Stimulated activated CD4-positive, alpha-beta T cell treated with anti-CD3 and anti-CD28 coated beads, Interleukin-1b, Interleukin-23, amount 100 ng/mL, for 24 hours (primary cell): ENCODE data around the gene TGM2.

ENCODE experiments used
- DNase-seq, 4 experiments: peaks; one replicate each; pipeline ENCODE4 v3.0.0-alpha.2; 2020; ENCODE audit warnings: low read depth in 4 of 4, low spot score in 1 of 4

The TGM2 gene

DNA sequence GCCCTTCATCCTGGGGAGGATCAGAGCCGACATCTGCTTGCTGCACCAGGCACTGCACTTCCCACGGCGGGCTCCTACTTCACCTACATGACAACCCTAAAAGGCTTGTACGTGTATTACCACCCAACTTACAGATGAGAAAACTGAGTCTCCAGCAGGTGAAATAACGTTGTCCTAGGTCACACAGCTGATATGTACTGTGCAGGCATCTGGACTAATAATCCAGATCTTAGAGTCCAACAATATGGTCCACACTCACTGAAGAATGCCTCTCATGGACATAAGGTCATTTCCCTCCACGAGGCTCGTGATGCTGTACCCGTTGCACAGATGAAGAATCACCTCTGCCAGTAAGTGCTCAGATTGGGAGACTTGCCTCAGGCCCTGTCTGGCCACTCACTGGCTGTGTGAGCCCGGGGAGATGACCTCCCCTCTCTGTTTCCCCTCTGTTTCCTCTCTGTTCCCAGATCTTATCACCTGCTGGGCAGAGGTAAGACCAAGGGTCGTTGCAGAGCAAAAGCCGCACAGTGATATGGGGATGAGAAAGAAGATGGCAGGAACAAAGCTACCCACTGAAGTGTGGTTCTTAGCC, 32.1 kb downstream of the TGM2 start:
- DNase-seq = no peak

DNA sequence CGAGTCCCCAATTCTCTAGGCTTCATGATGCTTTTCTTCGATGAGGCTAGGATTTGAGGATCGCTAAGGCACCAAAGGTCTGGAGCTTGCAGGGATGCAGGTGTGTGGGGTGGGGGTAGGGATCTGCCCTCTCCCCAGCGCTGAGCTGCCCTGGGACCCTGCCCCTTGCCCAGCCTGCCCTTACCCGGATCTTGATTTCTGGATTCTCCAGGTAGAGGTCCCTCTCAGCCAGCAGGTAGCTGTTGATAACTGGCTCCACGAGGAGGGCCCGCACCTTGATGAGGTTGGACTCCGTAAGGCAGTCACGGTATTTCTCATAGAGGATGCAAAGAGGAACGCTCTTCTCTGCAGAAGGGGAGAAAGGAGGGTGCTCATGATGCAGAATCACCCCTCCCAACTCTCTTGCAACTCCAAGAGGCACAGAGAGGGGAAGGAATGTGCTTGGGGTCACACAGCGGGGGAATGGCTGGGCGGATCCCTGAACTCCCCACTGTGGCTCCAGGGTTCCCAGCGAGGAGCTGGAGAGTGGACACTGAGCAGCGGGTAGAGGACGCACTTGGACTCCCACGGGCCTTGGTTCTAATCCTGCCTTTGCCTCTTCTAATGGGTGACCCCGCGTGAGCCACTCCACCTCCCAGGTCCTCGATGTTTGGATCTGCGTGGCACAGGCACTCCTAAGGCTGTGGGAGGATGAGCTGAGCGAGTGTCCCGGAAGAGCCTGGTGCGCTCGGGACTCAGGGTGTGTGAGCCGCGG, 32.7 kb downstream of the TGM2 start:
- no peak for DNase-seq

GRCh38 chr20:38131588-38132121, 33.4 kb downstream of the TGM2 start:
- DNase-seq = no peak

DNA sequence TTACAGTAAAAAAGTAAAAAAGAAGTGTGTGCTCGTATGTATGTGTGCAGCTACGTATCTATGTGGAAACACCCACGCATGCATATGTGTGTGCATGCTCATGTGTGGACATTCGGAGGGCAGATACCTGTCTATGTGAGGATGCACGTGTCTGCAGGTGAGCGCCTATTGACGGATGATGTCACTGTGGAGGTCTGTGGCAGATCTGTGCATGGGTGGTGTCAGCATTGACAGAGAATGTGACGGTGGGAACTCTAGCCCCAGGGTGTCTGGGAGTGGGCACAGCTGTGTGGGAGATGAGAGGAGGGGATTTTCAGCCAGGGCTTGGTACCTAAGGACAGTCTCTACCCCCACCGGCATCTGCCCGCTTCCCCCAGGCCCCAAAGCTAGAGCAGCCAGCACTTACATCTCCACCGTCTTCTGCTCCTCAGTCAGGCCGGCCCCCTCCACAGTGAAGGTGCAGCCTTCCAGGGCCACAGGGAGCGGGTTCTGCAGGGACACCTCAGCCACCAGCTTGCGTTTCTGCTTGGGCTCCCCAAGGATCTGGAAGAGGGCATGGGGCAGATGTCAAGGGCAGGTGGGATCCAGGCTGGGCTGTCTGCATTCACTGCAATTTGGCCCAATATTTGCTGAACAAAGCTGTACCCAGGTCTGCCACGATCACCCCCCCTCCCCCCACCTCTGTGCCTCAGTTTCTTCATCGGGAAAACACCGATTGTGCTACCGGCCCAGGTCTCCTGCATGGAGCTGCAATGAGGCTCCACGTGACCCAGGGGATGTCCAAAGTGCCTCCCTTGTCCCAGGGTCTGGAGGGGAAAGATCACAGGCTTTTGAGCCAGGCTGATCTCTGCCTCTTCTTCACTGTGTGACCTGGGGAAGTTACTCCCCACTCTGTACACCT, 34.1 kb downstream of the TGM2 start:
- no peak for DNase-seq

DNA sequence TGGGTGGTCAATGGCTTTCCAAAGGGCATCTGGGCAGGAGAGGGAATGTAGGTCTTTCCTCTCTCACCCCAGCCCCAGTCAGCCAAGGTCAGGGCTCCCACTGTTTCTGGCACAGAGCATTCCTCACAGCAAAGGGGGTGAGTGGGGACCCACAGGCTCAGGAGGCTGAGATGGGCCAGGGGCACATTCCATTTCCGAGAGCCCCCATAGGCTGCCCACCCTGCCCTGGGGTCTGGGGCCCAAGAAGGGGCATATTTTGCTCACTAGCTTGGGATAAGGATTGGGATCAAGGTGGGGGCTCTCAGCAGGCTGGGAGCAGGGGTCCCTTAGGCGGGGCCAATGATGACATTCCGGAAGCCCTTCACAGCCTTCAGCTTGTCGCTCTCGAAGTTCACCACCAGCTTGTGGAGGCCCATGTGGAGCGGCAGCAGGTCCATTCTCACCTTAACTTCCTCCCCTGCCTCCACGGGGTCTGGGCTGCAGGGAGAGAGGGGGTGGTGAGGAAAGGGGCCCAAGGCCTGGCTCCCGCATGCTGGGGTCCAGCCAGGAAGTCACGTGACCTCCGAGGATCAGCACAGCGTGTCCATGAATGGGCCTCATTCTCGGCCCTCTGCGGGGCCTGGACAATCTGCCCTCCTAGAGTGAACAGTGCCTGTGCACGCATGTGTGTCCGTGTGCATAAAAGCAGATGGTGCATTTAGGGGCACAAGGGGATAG, 35.0 kb downstream of the TGM2 start:
- DNase-seq = no peak

- no peak for DNase-seq
These were observed 35.7 kb downstream of the TGM2 start for GRCh38 chr20:38129248-38129865.

- no peak for DNase-seq
These were observed 36.4 kb downstream of the TGM2 start for GRCh38 chr20:38128691-38129090.

DNA sequence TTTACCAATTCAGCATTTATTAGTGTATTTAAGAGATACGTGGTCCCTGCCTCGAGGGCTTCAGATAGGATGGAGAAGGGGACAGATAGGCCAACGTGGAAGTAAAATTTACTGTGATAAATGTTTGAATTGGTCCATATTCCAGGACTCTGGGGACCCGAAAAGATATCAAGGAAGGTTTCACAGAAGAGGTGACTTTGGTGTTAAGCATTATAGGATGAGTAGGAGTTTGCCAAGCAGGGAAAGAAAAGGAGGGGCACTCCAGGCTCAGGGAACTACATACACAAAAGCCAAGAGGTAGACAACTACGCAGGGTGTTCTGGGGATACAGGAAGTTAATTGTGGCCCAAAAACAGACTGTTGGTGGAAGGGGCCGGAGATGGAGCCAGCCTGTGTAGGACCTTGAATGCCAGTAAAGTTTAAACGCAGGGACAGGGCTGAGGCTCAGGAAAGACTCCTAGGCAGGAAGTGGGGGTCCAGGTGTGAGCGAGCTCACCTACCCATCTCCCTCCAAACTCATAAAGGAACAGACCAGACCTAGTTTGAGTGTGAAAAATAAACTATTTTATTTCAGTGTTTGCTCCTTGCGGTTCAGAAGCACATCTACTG, 37.0 kb downstream of the TGM2 start:
- no peak for DNase-seq

DNA sequence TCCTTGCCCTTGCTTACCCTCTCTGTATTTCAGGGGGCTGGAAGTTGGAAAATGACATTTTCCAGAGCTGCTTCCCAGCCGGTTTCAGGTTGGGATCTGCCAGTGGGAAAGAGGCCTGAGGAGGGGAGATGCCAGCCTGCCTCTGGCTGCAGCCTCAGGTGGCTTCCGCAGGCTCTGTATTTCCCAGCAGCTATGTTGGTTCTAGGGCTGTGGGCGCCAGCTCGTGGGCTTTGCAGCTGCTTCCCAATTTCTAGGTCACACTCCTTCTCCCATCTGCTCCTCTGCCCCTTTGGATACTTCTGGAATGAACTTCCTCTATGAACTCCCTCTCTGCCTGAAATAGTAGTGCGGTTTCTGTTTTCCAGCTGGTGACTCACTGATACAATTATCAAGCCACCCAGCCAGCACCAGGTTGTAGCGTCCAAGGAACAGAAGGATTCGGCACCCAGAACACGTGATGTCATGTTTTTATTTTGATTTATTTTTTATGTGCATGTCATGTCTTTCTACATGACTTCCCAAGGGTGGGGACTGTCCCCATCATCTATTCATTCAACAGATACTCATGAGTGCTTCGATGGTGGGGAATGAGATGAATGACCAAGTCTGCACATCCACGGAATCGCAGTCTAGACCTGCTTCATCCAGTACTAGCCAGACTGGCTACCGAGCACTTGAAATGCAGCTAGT, 38.0 kb downstream of the TGM2 start:
- no peak for DNase-seq

- DNase-seq = no peak
These were observed 38.7 kb downstream of the TGM2 start for GRCh38 chr20:38126146-38126921.

- no peak for DNase-seq
These were observed 39.7 kb downstream of the TGM2 start for GRCh38 chr20:38125157-38126056.

- no peak for DNase-seq
These were observed 42.0 kb downstream of the TGM2 start for GRCh38 chr20:38123021-38123587.

GRCh38 chr20:38121741-38122140, 43.3 kb downstream of the TGM2 start:
- DNase-seq = no peak

DNA sequence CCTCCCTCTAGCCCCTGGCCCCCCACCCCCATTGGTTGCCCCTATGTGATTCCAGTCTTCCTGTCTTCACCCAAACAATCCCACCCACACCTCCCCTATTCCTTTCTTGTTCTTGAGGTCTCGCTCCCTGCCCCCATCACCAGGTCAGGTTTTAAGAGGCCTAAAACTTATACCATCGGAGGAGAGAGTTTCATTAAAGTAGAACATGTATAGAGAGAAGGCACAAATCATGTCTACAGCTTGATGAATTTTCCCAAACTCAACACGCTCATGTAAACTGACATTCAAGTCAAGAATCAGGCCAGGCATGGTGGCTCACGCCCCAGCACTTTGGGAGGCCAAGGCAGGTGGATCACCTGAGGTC, 44.5 kb downstream of the TGM2 start:
- DNase-seq = no peak

- DNase-seq = no peak
These were observed 45.6 kb downstream of the TGM2 start for GRCh38 chr20:38119446-38119845.

DNA sequence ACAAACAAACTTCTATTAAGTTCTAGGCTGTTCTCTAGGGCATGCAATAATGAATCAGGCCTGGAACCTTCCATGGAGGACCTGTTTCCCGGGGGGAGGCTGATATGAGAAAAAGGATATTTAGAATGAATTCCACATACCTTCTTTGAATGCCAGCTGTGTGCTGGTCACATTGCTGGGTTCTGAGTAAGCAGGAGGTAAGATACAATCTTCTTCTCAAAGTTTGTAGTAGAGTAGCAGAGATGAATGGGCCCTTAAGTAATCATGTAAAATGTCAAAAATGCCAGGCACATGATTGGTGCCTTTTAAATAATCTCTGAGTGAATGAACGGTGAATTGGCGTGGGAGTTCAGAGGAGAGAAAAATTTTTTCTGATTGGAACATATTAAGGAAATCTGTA, 47.4 kb downstream of the TGM2 start:
- DNase-seq = no peak

- no peak for DNase-seq
These were observed 47.9 kb downstream of the TGM2 start for GRCh38 chr20:38117205-38117604.
